ENCODE results near the gene ZFYVE28.
"Not testable (repeated sequence)": the region's sequence is repeated elsewhere in the genome, so short reads cannot be mapped to it uniquely, and the experiment has no call there.

Gene ZFYVE28

GRCh38 chr4:2275546-2276251 lies 142.7 kb downstream of the ZFYVE28 start:
- TF ChIP-seq CTCF (IDR thresholded peaks at IDR 0.05), result no peak

GRCh38 chr4:2275044-2275397 lies 143.4 kb downstream of the ZFYVE28 start:
- H3K9ac ChIP-seq; H3K9me3 ChIP-seq (ENCODE audit: control insufficient read depth, low read length); H3K4me1 ChIP-seq; H3K4me2 ChIP-seq (ENCODE audit: low read length); H3K27me3 ChIP-seq (ENCODE audit: control insufficient read depth, insufficient read depth, low read length); H3K79me2 ChIP-seq; H3K4me3 ChIP-seq (ENCODE audit: low read depth, low read length); H3K27ac ChIP-seq; H2AFZ ChIP-seq; H3K36me3 ChIP-seq (ENCODE audit: control insufficient read depth, insufficient read depth, low read length): not testable (repeated sequence)

More at GRCh38 chr4:2275546-2276251, 142.7 kb downstream of the ZFYVE28 start:
- Histone ChIP-seq H3K79me2 (no peaks in the 10 kb centered on the region), H3K4me3 (ENCODE audit: low read depth, low read length) (no peak overlapping the region), H3K9ac (no peak overlapping the region), H3K36me3 (ENCODE audit: control insufficient read depth, insufficient read depth, low read length) (no peaks in the 10 kb centered on the region), H3K27me3 (ENCODE audit: control insufficient read depth, insufficient read depth, low read length) (no peaks in the 10 kb centered on the region), H3K4me1 (no peaks in the 10 kb centered on the region), H3K4me2 (ENCODE audit: low read length) (no peak overlapping the region), H2AFZ (no peak overlapping the region), H3K27ac (no peak overlapping the region), H3K9me3 (ENCODE audit: control insufficient read depth, low read length) (no peaks in the 10 kb centered on the region)

GRCh38 chr4:2274320-2275043 lies 144.0 kb downstream of the ZFYVE28 start:
- no peak overlapping the region for H2AFZ ChIP-seq
- no peak overlapping the region for H3K27ac ChIP-seq
- H3K4me3 ChIP-seq (ENCODE audit: low read depth, low read length), result no peak overlapping the region
- no peaks in the 10 kb centered on the region for H3K4me1 ChIP-seq
- H3K9ac ChIP-seq, result no peak overlapping the region
- no peak overlapping the region for H3K4me2 ChIP-seq (ENCODE audit: low read length)
- H3K9me3 ChIP-seq (ENCODE audit: control insufficient read depth, low read length), result no peaks in the 10 kb centered on the region
- no peaks in the 10 kb centered on the region for H3K36me3 ChIP-seq (ENCODE audit: control insufficient read depth, insufficient read depth, low read length)
- TF ChIP-seq CTCF (IDR thresholded peaks at IDR 0.05), result no peak
- no peaks in the 10 kb centered on the region for H3K27me3 ChIP-seq (ENCODE audit: control insufficient read depth, insufficient read depth, low read length)
- no peaks in the 10 kb centered on the region for H3K79me2 ChIP-seq

GRCh38 chr4:2273657-2274319 lies 144.7 kb downstream of the ZFYVE28 start:
- H3K36me3 ChIP-seq (ENCODE audit: control insufficient read depth, insufficient read depth, low read length), result no peaks in the 10 kb centered on the region
- H3K9ac ChIP-seq, result no peak overlapping the region
- no peaks in the 10 kb centered on the region for H3K27me3 ChIP-seq (ENCODE audit: control insufficient read depth, insufficient read depth, low read length)
- no peak overlapping the region for H2AFZ ChIP-seq
- no peaks in the 10 kb centered on the region for H3K4me1 ChIP-seq
- no peak overlapping the region for H3K27ac ChIP-seq
- no peak overlapping the region for H3K4me3 ChIP-seq (ENCODE audit: low read depth, low read length)
- H3K79me2 ChIP-seq, result no peaks in the 10 kb centered on the region
- H3K9me3 ChIP-seq (ENCODE audit: control insufficient read depth, low read length), result no peaks in the 10 kb centered on the region
- no peak for TF ChIP-seq CTCF (IDR thresholded peaks at IDR 0.05)
- no peak overlapping the region for H3K4me2 ChIP-seq (ENCODE audit: low read length)

GRCh38 chr4:2273221-2273620 lies 145.2 kb downstream of the ZFYVE28 start:
- no peak overlapping the region for H3K4me2 ChIP-seq (ENCODE audit: low read length)
- H3K4me3 ChIP-seq (ENCODE audit: low read depth, low read length), result no peak overlapping the region
- no peaks in the 10 kb centered on the region for H3K79me2 ChIP-seq
- H3K36me3 ChIP-seq (ENCODE audit: control insufficient read depth, insufficient read depth, low read length), result no peaks in the 10 kb centered on the region
- H3K4me1 ChIP-seq, result no peaks in the 10 kb centered on the region
- no peaks in the 10 kb centered on the region for H3K27me3 ChIP-seq (ENCODE audit: control insufficient read depth, insufficient read depth, low read length)
- TF ChIP-seq CTCF (IDR thresholded peaks at IDR 0.05), result no peak
- H2AFZ ChIP-seq, result no peak overlapping the region
- H3K9me3 ChIP-seq (ENCODE audit: control insufficient read depth, low read length), result no peaks in the 10 kb centered on the region
- H3K9ac ChIP-seq, result no peak overlapping the region
- no peak overlapping the region for H3K27ac ChIP-seq
